ENCODE data around the gene GUCA1A.

DNA sequence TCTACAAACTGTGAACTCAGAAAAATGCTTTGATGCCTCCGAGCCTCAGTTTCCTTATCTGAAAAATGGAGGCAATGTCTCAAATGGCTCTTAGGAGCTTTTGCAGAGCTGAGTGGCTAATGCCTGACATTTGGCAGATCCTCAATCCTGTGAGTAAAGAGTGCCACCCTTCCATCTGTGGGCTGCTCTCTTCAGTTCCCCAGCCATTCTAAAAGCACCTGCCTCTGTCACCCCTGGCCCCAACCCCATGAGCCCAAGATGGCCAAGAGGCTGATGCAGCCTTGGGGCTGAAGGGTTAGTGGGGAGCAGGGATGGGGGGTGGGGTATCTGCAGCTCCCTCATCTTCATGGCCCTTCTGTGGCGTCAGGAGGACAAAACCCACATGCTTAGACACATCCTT is 14.5 kb upstream of the GUCA1A start:
- TF ChIP-seq, protein P1, sequence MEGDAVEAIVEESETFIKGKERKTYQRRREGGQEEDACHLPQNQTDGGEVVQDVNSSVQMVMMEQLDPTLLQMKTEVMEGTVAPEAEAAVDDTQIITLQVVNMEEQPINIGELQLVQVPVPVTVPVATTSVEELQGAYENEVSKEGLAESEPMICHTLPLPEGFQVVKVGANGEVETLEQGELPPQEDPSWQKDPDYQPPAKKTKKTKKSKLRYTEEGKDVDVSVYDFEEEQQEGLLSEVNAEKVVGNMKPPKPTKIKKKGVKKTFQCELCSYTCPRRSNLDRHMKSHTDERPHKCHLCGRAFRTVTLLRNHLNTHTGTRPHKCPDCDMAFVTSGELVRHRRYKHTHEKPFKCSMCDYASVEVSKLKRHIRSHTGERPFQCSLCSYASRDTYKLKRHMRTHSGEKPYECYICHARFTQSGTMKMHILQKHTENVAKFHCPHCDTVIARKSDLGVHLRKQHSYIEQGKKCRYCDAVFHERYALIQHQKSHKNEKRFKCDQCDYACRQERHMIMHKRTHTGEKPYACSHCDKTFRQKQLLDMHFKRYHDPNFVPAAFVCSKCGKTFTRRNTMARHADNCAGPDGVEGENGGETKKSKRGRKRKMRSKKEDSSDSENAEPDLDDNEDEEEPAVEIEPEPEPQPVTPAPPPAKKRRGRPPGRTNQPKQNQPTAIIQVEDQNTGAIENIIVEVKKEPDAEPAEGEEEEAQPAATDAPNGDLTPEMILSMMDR (IDR thresholded peaks at IDR 0.05) = no peak
- no peak for TF ChIP-seq ZFX (IDR thresholded peaks at IDR 0.05; ENCODE audit: borderline replicate concordance)
